Subcutaneous abdominal adipose tissue (tissue), 5 donors: ENCODE data around the gene IGLL5.

ENCODE experiments used
- H3K27ac ChIP-seq: one replicate; pipeline ENCODE4 v1.7.0; 2013; ENCODE audit warnings: low read depth, mild to moderate bottlenecking, inconsistent platforms, low read length, moderate library complexity
- H3K27me3 ChIP-seq, 5 donors: one replicate each; pipeline ENCODE4 v1.7.0; 2013; ENCODE audit warnings: low read length in 5 of 5, inconsistent platforms in 1 of 5; ENCODE audit not compliant: control insufficient read depth in 5 of 5, insufficient read depth in 4 of 5
- H3K36me3 ChIP-seq, 5 donors: one replicate each; pipeline ENCODE4 v1.7.0; 2013; ENCODE audit warnings: low read length in 5 of 5; ENCODE audit not compliant: control insufficient read depth in 5 of 5, insufficient read depth in 5 of 5
- H3K4me1 ChIP-seq, 5 donors: one replicate each; pipeline ENCODE4 v1.7.0; 2013; ENCODE audit warnings: low read length in 5 of 5, mild to moderate bottlenecking in 3 of 5, moderate library complexity in 1 of 5; ENCODE audit not compliant: control insufficient read depth in 5 of 5, insufficient read depth in 5 of 5
- H3K4me3 ChIP-seq, 5 donors: one replicate each; pipeline ENCODE4 v1.7.0; 2013; ENCODE audit warnings: low read length in 5 of 5, low read depth in 1 of 5
- H3K9ac ChIP-seq, 5 donors: one replicate each; pipeline ENCODE4 v1.7.0; 2013; ENCODE audit warnings: low read length in 5 of 5, mild to moderate bottlenecking in 4 of 5, moderate library complexity in 3 of 5
- H3K9me3 ChIP-seq, 5 donors: one replicate each; pipeline ENCODE4 v1.7.0; 2013; ENCODE audit warnings: low read length in 5 of 5; ENCODE audit not compliant: control insufficient read depth in 5 of 5
- donor health status: healthy.
- donor health status: healthy.
- donor health status: healthy.
- donor health status: healthy.
- donor health status: healthy.

Gene IGLL5

GRCh38 chr22:22849640-22850610 is 37.7 kb upstream of the IGLL5 start:
- H3K27me3 ChIP-seq: peaks cover 0 to 20% (median 7%) of the 10 kb centered on the region in 5 donors

DNA sequence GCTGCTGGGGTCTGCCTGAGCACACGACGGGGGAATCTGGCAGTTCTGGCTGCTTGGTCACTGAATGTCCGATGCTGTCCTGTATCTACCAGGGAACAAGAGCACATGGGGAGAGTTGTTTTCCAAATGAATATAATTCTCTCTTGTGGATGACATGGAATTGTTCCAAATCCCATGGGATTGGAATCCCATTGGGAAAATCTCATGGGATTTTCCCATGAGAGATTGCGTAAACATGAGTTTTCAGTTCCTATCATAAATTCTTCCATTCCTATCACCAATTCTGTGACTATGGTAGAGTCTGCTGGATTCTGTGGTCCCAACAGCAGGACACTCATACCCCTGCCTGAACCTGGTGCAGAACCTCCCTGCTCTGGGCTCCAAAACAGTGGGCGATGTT is 35.6 kb upstream of the IGLL5 start:
- no peaks in the 10 kb centered on the region for H3K9me3 ChIP-seq
- no peak overlapping the region for H3K4me3 ChIP-seq
- peak overlapping the region in 1 of 5 donors; percentile 87 for H3K9ac ChIP-seq
- H3K4me1 ChIP-seq: peaks cover 0 to 10% (median 2%) of the 10 kb centered on the region in 5 donors
- no peak overlapping the region for H3K27ac ChIP-seq
- no peaks in the 10 kb centered on the region for H3K36me3 ChIP-seq
- H3K27me3 ChIP-seq: peaks cover 0 to 28% (median 13%) of the 10 kb centered on the region in 5 donors

More at GRCh38 chr22:22849640-22850610, 37.7 kb upstream of the IGLL5 start:
- H3K9me3 ChIP-seq: no peaks in the 10 kb centered on the region
- no peak overlapping the region for H3K27ac ChIP-seq
- H3K4me3 ChIP-seq: no peak overlapping the region
- no peaks in the 10 kb centered on the region for H3K36me3 ChIP-seq
- no peak overlapping the region for H3K9ac ChIP-seq
- H3K4me1 ChIP-seq: peaks cover 0 to 10% (median 2%) of the 10 kb centered on the region in 5 donors

DNA sequence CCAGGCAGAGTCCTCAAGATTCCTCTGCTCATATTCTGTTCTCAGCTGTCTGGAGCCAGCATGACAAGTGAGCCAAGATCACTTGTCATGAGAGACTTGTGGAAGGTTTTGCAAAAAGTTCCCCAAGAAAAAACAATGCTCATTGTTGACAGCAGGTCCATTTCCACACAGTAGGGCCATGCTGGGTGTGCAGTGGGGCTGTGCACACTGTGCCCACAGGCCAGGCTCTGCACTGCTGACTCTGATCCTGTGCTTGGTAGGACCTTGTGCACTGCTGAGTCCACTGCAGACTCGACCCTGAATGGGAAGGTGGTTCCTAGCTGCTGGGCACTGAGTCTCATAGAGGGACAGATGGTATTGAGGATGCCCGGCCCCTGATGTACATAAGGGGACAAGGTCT is 33.9 kb upstream of the IGLL5 start:
- Histone ChIP-seq H3K9ac (no peak overlapping the region), H3K27ac (no peak overlapping the region), H3K9me3 (no peaks in the 10 kb centered on the region), H3K36me3 (no peaks in the 10 kb centered on the region), H3K4me3 (no peak overlapping the region), H3K4me1 (peaks cover 0 to 3% (median 0%) of the 10 kb centered on the region in 5 donors), H3K27me3 (peaks cover 0 to 27% (median 22%) of the 10 kb centered on the region in 5 donors)

DNA sequence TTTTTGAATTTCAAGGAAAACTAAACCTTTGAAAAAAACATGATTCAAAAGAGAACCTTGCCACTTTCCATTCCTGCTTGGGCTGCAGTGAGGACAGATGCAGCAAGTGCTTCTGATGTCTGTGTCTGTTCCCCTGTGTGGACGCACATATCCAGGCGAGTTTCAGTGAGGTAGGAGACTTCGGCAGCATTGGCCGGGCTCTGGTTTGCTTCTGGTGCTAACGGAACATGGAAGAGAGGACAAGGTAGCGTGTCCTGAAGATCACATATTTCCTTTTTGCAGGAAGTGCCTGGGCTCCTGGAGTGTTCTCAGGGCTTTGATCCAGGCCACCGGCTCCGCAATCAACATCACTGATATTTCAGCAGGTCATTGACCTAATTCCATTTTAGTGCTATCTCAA is 33.1 kb upstream of the IGLL5 start:
- Histone ChIP-seq H3K9me3 (no peaks in the 10 kb centered on the region), H3K4me3 (no peak overlapping the region), H3K27me3 (peaks cover 0 to 27% (median 22%) of the 10 kb centered on the region in 5 donors)

DNA sequence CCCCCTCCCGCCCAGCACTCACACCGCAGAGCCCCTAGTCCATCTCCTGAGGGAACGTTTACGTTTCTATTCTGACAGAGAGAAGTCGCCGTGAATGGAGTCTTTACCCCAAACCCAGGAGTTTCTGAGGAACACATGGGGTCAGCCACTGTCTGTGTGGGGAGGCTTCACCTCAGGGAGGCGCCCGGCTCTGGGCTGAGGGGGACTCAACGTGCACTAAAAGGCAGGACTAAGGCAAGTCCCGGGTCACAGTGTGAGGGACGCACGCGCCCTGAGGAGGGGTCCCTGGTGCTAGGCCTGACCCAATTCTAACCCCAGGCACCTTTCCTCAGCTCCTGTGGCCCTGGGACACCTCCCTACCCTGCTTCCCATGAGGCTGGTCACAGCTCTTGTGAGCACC is 32.5 kb upstream of the IGLL5 start:
- H3K27me3 ChIP-seq: peaks cover 0 to 27% (median 22%) of the 10 kb centered on the region in 5 donors
- no peaks in the 10 kb centered on the region for H3K36me3 ChIP-seq
- peaks cover 0 to 3% (median 0%) of the 10 kb centered on the region in 5 donors for H3K4me1 ChIP-seq
- no peak overlapping the region for H3K4me3 ChIP-seq
- no peak overlapping the region for H3K9ac ChIP-seq
- no peaks in the 10 kb centered on the region for H3K9me3 ChIP-seq
- no peak overlapping the region for H3K27ac ChIP-seq

More for the DNA sequence above, 33.1 kb upstream of the IGLL5 start:
- H3K27ac ChIP-seq: no peak overlapping the region
- H3K9ac ChIP-seq: no peak overlapping the region
- H3K4me1 ChIP-seq: peaks cover 0 to 3% (median 0%) of the 10 kb centered on the region in 5 donors
- no peaks in the 10 kb centered on the region for H3K36me3 ChIP-seq

GRCh38 chr22:22855617-22856308 is 31.9 kb upstream of the IGLL5 start:
- Histone ChIP-seq H3K9ac (no peak overlapping the region), H3K4me3 (no peak overlapping the region), H3K36me3 (no peaks in the 10 kb centered on the region), H3K4me1 (peaks cover 0 to 3% (median 0%) of the 10 kb centered on the region in 5 donors), H3K9me3 (no peaks in the 10 kb centered on the region), H3K27ac (no peak overlapping the region), H3K27me3 (peaks cover 0 to 27% (median 22%) of the 10 kb centered on the region in 5 donors)

DNA sequence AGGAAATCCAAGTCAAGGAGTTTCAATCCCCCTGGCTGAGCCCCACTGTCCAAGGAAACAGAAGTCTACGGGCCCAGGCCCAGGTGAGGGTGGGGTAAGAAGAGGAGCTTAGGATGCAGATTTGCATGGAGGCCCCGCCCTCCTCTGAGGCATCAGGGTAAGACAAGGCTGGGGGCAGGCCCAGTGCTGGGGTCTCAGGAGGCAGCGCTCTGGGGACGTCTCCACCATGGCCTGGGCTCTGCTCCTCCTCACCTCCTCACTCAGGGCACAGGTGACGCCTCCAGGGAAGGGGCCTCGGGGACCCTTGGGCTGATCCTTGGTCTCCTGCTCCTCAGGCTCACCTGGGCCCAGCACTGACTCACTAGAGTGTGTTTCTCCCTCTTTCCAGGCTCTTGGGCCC is 31.3 kb upstream of the IGLL5 start:
- Histone ChIP-seq H3K9ac (no peak overlapping the region), H3K4me3 (no peak overlapping the region), H3K27me3 (peaks cover 0 to 27% (median 22%) of the 10 kb centered on the region in 5 donors), H3K9me3 (no peaks in the 10 kb centered on the region), H3K36me3 (no peaks in the 10 kb centered on the region), H3K27ac (no peak overlapping the region), H3K4me1 (peaks cover 0 to 3% (median 0%) of the 10 kb centered on the region in 5 donors)

DNA sequence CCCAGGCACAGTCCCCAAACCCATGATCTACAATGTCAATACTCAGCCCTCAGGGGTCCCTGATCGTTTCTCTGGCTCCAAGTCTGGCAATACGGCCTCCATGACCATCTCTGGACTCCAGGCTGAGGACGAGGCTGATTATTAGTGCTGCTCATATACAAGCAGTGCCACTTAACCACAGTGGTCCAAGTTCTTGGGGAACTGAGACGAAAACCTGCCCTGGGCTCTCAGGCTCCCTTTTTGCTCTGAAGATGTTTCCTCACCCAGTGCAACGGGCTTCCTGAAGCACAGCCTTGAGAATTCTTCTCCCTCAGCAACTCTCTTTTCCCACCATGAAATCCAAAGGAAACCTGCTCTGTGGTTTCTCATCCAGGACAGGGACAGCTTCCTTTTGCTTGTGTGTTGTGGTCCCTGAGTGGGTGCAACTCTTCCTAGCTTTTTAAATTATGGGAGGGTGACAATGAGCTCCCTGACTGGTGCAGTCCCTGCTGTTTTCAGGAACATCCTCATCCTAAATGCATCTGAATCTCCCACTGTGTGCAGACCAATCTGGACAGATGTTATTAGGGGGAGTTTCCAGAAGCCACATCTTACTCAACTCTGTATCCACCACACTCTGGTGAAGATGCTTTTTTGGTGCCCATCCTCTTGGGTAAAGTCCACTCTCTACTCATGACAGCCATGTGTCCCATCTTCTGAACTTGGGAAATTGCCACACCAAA is 30.6 kb upstream of the IGLL5 start:
- Histone ChIP-seq H3K9ac (no peak overlapping the region), H3K4me3 (no peak overlapping the region), H3K36me3 (no peaks in the 10 kb centered on the region), H3K9me3 (no peaks in the 10 kb centered on the region), H3K27ac (no peak overlapping the region), H3K27me3 (peaks cover 0 to 27% (median 21%) of the 10 kb centered on the region in 5 donors), H3K4me1 (peaks cover 0 to under 1% (median 0%) of the 10 kb centered on the region in 5 donors)

DNA sequence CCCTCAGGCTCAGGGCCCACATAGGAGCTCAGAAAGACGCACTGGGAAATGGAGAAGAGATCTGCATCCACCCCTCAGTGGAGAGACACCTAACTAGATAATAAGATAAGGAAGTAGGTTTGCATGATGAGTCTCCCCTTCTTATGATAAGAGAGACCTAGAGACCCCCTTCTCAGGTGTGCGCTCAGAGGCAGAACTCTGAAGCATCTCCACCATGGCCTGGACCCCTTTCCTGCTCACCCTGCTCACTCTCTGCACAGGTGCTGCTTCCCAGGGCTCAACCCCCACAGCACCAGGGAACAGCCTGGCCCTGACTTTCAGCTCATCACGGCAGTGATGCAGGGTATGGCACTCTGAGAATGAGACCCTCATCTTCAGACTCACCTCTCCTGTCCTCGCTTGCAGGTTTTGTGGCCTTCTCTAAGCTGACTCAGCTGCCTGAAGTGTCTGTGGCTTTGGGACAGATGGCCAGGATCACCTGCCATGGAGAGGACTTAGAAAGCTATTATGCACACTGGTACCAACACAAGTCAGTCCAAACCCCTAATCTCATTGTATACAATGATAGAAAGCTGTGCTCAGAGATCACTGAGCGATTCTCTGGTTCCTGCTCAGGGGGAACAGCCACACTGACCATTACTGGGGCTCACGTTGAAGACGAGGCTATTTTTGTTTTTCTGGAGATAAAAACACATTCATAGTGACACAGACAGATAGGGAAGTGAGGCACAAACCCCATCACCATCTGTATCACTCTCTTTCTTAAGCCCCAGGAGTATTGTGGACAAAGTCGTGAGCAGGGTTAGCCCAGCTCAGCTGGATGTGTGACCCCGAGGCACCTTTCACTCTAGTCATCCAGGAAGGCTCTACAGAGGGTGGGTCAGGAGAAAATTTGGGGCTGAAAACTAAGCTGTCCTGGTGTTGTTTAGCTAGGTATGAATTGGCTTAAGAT is 29.7 kb upstream of the IGLL5 start:
- Histone ChIP-seq H3K9ac (no peak overlapping the region), H3K36me3 (no peaks in the 10 kb centered on the region), H3K27ac (no peak overlapping the region), H3K4me1 (no peaks in the 10 kb centered on the region), H3K4me3 (no peak overlapping the region), H3K27me3 (peaks cover 0 to 25% (median 19%) of the 10 kb centered on the region in 5 donors), H3K9me3 (no peaks in the 10 kb centered on the region)
